Measurements from ENCODE around the gene RASA3.

The RASA3 gene

GRCh38 chr13:114015969-114016295 is 116.5 kb downstream of the RASA3 start:
- H3K27ac ChIP-seq, result no peak overlapping the region
- TF ChIP-seq CTCF (IDR thresholded peaks at IDR 0.05), result no peak
- H3K9me3 ChIP-seq, result no peaks in the 10 kb centered on the region
- H3K27me3 ChIP-seq, result no peaks in the 10 kb centered on the region
- no peaks in the 10 kb centered on the region for H3K4me1 ChIP-seq (ENCODE audit: control insufficient read depth in 1 of 2, insufficient read depth in 1 of 2, low read depth in 1 of 2, low read length in 1 of 2)
- no peak overlapping the region for H3K4me3 ChIP-seq (ENCODE audit: low read depth in 1 of 2, low read length in 1 of 2)
- peaks cover 89% of the 10 kb centered on the region for H3K36me3 ChIP-seq

DNA sequence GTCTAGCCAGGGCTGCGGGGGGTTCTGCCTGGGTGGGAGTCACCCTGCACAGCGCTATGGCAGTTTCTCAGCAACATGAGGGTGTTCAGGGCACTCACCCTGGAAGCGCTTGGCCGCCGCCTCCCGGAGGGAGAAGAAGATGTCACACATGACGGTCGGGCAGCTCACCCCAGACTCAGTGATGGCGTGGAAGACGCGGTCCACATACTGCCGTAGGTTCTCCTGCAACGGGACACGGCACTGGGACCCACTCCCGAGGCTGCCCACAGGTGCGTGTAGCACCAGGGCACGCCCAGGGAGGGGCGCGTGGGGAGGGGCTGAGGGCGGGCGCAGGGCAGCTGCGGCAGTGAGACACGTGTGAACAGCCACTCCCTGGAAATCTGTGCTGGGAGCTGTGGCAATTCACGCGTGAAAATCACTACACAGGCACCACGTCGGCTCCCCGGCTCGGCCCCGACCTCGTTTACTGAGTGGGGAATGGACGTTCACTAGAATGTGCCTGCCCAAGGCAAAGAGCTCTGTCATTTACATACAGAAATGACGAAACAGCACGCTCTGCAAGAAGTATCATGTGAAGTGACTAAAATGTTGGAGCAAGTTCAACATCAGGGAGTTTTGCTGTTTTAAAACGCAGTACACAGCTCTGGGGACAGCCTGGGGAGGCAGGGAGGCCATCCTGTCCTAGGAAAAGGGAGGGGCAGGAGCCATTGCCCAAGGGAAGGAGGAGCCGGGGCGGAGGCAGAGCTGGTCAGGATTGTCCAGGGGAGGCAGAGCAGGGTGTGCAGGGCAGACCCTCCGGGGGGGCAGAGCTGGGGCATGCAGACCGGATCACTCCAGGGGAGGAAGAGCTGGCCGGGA is 117.1 kb downstream of the RASA3 start:
- H3K4me1 ChIP-seq (ENCODE audit: control insufficient read depth in 1 of 2, insufficient read depth in 1 of 2, low read depth in 1 of 2, low read length in 1 of 2), result no peaks in the 10 kb centered on the region
- H3K27ac ChIP-seq, result no peak overlapping the region
- H3K27me3 ChIP-seq, result no peaks in the 10 kb centered on the region
- peaks cover 89% of the 10 kb centered on the region for H3K36me3 ChIP-seq
- no peak for TF ChIP-seq CTCF (IDR thresholded peaks at IDR 0.05)
- H3K4me3 ChIP-seq (ENCODE audit: low read depth in 1 of 2, low read length in 1 of 2), result no peak overlapping the region
- H3K9me3 ChIP-seq, result no peaks in the 10 kb centered on the region

DNA sequence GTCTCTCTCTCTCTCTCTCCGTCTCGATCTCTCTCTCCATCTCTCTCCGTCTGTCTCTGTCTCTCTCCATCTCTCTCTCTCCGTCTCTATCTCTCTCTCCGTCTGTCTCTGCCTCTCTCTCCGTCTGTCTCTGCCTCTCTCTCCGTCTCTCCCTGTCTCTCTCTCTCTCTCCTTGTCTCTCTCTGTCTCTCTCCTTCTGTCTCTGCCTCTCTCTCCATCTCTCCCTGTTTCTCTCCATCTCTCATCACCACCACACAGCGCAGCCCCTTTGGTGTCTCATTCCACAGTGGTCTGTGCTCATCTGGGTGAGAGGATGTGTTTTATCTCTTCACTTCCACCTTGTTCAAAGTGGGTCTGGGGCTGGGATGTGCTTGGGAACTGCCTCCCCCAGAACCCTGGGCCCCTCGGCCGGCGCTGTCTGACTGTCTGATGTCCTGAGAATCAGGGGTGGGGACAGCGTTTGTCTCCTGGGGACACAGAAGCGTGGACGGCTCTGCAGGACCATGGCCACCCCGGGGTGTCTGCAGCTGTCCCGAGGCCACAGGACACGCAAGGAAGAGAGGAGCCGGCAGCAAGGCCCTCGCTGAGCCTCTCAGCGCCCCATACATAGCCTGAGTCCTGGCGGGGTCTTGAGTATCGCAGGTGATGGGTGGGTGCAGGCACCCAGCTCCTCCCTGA is 118.3 kb downstream of the RASA3 start:
- Histone ChIP-seq H3K27me3 (no peaks in the 10 kb centered on the region), H3K9me3 (no peaks in the 10 kb centered on the region), H3K36me3 (peaks cover 94% of the 10 kb centered on the region), H3K4me3 (ENCODE audit: low read depth in 1 of 2, low read length in 1 of 2) (no peak overlapping the region), H3K4me1 (ENCODE audit: control insufficient read depth in 1 of 2, insufficient read depth in 1 of 2, low read depth in 1 of 2, low read length in 1 of 2) (no peaks in the 10 kb centered on the region), H3K27ac (no peak overlapping the region)
- TF ChIP-seq CTCF (IDR thresholded peaks at IDR 0.05), result no peak

GRCh38 chr13:114013336-114013735 is 119.1 kb downstream of the RASA3 start:
- no peak overlapping the region for H3K4me3 ChIP-seq (ENCODE audit: low read depth in 1 of 2, low read length in 1 of 2)
- TF ChIP-seq CTCF (IDR thresholded peaks at IDR 0.05), result no peak
- H3K36me3 ChIP-seq, result peaks cover 90% of the 10 kb centered on the region
- H3K9me3 ChIP-seq, result no peaks in the 10 kb centered on the region
- H3K27me3 ChIP-seq, result no peaks in the 10 kb centered on the region
- H3K4me1 ChIP-seq (ENCODE audit: control insufficient read depth in 1 of 2, insufficient read depth in 1 of 2, low read depth in 1 of 2, low read length in 1 of 2), result no peaks in the 10 kb centered on the region
- H3K27ac ChIP-seq, result no peak overlapping the region

GRCh38 chr13:114012921-114013320 is 119.5 kb downstream of the RASA3 start:
- Histone ChIP-seq H3K27me3 (no peaks in the 10 kb centered on the region), H3K4me3 (ENCODE audit: low read depth in 1 of 2, low read length in 1 of 2) (no peak overlapping the region), H3K27ac (no peak overlapping the region), H3K36me3 (peaks cover 86% of the 10 kb centered on the region), H3K4me1 (ENCODE audit: control insufficient read depth in 1 of 2, insufficient read depth in 1 of 2, low read depth in 1 of 2, low read length in 1 of 2) (no peaks in the 10 kb centered on the region), H3K9me3 (no peaks in the 10 kb centered on the region)
- TF ChIP-seq CTCF (IDR thresholded peaks at IDR 0.05), result no peak
